Osteoblast (primary cell): ENCODE results near the gene DPH1. TPM values are rescaled to one million over a fixed set of nuclear protein-coding genes. Genes with fewer than 3 reads are reported as not detected.

Experiments used
- DNase-seq: peaks from one replicate; pipeline ENCODE4 v3.0.0; 2011; ENCODE audit warnings: low spot score, mixed read lengths; ENCODE audit not compliant: insufficient read length; ENCODE audit errors: missing footprints
- H2AFZ ChIP-seq: 2 replicates; pipeline ENCODE4 v1.6.0; 2011; ENCODE audit warnings: mild to moderate bottlenecking, low read length
- H3K27ac ChIP-seq: 2 replicates; pipeline ENCODE4 v1.5.1; 2011; ENCODE audit warnings: mild to moderate bottlenecking, low read depth, low read length, moderate library complexity
- H3K27me3 ChIP-seq: 2 replicates; pipeline ENCODE4 v1.6.0; 2012; ENCODE audit warnings: mild to moderate bottlenecking, control low read depth, inconsistent platforms, low read length, moderate library complexity; ENCODE audit not compliant: insufficient read depth
- H3K36me3 ChIP-seq: 2 replicates; pipeline ENCODE4 v1.5.1; 2011; ENCODE audit warnings: mild to moderate bottlenecking, low read length, control low read depth, moderate library complexity; ENCODE audit not compliant: insufficient read depth
- H3K4me1 ChIP-seq: 2 replicates; pipeline ENCODE4 v1.5.1; 2011; ENCODE audit warnings: mild to moderate bottlenecking, low read length, control low read depth, moderate library complexity; ENCODE audit not compliant: insufficient read depth
- H3K4me2 ChIP-seq: 2 replicates; pipeline ENCODE4 v1.6.0; 2011; ENCODE audit warnings: mild to moderate bottlenecking, low read length; ENCODE audit not compliant: insufficient read depth
- H3K4me3 ChIP-seq: fragments of 200-600 bp; sonication (generic); 3 replicates; pipeline ENCODE4 v1.5.1; 2012; ENCODE audit warnings: mild to moderate bottlenecking, low read length, inconsistent platforms; ENCODE audit not compliant: insufficient read depth
- H3K79me2 ChIP-seq: 2 replicates; pipeline ENCODE4 v1.6.0; 2012; ENCODE audit warnings: mild to moderate bottlenecking, low read length, control low read depth, inconsistent platforms; ENCODE audit not compliant: insufficient read depth
- H3K9me3 ChIP-seq: 2 replicates; pipeline ENCODE4 v1.5.1; 2011; ENCODE audit warnings: low read depth, low read length, control low read depth
- H4K20me1 ChIP-seq: 2 replicates; pipeline ENCODE4 v1.6.0; 2012; ENCODE audit warnings: mild to moderate bottlenecking, low read length, control low read depth; ENCODE audit not compliant: insufficient read depth
- CTCF ChIP-seq: IDR thresholded peaks from 2 replicates; pipeline ENCODE4 v1.5.1; 2011; ENCODE audit warnings: mild to moderate bottlenecking, low read depth, low read length, moderate library complexity; ENCODE audit errors: extremely low read depth
- total RNA-seq: library from RNA; depleted of rRNA; stranded (reverse); fragments of >200 nt; gene quantifications from 2 replicates; pipeline ENCODE4 v1.2.3, GENCODE V29; 2012

The DPH1 gene
- total RNA-seq, 1 donor = 63.7 TPM

DNA sequence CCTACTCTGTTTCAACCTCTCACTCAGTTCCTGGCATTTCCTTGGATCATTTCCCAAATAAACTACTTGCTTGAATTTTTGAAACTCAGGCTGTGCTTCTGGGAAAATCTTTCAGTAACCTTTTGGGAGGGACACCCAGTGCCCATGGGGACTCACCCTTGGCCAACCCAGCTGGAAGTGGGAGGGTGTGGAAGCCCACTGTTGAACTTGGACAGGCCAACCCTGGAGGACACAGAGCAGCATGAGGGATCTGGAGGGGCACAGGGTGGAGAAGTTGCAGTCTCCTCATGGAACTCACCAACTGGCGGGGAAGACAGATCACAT, 16.0 kb upstream of the DPH1 start:
- H3K9me3 ChIP-seq = no peaks in the 10 kb centered on the region
- H2AFZ ChIP-seq = no peak overlapping the region
- no peak for TF ChIP-seq CTCF
- no peaks in the 10 kb centered on the region for H3K79me2 ChIP-seq
- H4K20me1 ChIP-seq = no peaks in the 10 kb centered on the region
- H3K4me3 ChIP-seq = no peak overlapping the region
- no peaks in the 10 kb centered on the region for H3K36me3 ChIP-seq
- peaks cover 7% of the 10 kb centered on the region for H3K27me3 ChIP-seq
- no peak overlapping the region for H3K27ac ChIP-seq
- no peak overlapping the region for H3K4me2 ChIP-seq
- peaks cover 21% of the 10 kb centered on the region for H3K4me1 ChIP-seq
- DNase-seq = peak; percentile 62

- H3K27ac ChIP-seq = no peak overlapping the region
- no peak overlapping the region for H2AFZ ChIP-seq
- H3K27me3 ChIP-seq = peaks cover 19% of the 10 kb centered on the region
- no peaks in the 10 kb centered on the region for H3K36me3 ChIP-seq
- no peaks in the 10 kb centered on the region for H4K20me1 ChIP-seq
- peaks cover 21% of the 10 kb centered on the region for H3K4me1 ChIP-seq
- DNase-seq = no peak
- no peak overlapping the region for H3K4me2 ChIP-seq
- no peak overlapping the region for H3K4me3 ChIP-seq
- TF ChIP-seq CTCF = no peak
- no peaks in the 10 kb centered on the region for H3K9me3 ChIP-seq
- no peaks in the 10 kb centered on the region for H3K79me2 ChIP-seq
These were observed 14.6 kb upstream of the DPH1 start for GRCh38 chr17:2015314-2015713.

DNA sequence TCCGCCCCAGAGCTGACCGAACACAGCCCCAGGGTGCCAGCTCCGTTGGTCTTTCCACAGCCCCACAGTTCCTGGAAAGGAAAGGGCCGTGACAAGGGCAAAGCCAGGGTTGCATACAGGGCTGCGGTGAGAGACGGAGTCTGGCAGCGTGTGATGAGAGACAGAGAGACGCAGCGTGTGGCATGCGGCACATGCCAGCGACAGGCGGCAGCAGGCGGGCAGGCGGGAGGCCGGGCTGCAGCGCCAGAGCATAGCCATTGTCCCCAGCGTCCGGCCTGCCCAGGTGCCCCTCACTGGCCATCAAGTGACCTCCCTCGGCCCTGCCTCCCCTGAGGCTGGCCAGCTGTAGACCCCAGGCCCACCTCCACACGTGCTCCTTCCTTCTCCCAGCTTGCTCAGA, 13.5 kb upstream of the DPH1 start:
- no peak overlapping the region for H3K4me2 ChIP-seq
- H4K20me1 ChIP-seq = no peaks in the 10 kb centered on the region
- H3K4me3 ChIP-seq = no peak overlapping the region
- no peaks in the 10 kb centered on the region for H3K9me3 ChIP-seq
- no peak overlapping the region for H3K27ac ChIP-seq
- no peak for DNase-seq
- no peaks in the 10 kb centered on the region for H3K79me2 ChIP-seq
- no peaks in the 10 kb centered on the region for H3K36me3 ChIP-seq
- no peak for TF ChIP-seq CTCF
- peaks cover 28% of the 10 kb centered on the region for H3K27me3 ChIP-seq
- peaks cover 17% of the 10 kb centered on the region for H3K4me1 ChIP-seq
- no peak overlapping the region for H2AFZ ChIP-seq

GRCh38 chr17:2017274-2017941, 12.5 kb upstream of the DPH1 start:
- no peaks in the 10 kb centered on the region for H3K9me3 ChIP-seq
- H3K79me2 ChIP-seq = no peaks in the 10 kb centered on the region
- H3K4me2 ChIP-seq = no peak overlapping the region
- H3K36me3 ChIP-seq = no peaks in the 10 kb centered on the region
- H3K27ac ChIP-seq = no peak overlapping the region
- H3K27me3 ChIP-seq = peaks cover 28% of the 10 kb centered on the region
- no peak overlapping the region for H2AFZ ChIP-seq
- DNase-seq = no peak
- no peaks in the 10 kb centered on the region for H4K20me1 ChIP-seq
- peaks cover 8% of the 10 kb centered on the region for H3K4me1 ChIP-seq
- H3K4me3 ChIP-seq = no peak overlapping the region
- no peak for TF ChIP-seq CTCF
